Neural cell (in vitro differentiated cells): ENCODE data around the gene NUP50. TPM values are rescaled to one million over a fixed set of nuclear protein-coding genes. Genes with fewer than 3 reads are reported as not detected.
A peak's percentile ranks its signal among the peaks of the same experiment; 100 is the strongest.

Experiments
- H2AFZ ChIP-seq: fragments of 200-600, 300-800 bp; sonication (generic), shearing (Covaris generic); 2 replicates; pipeline ENCODE4 v1.6.0; 2014; ENCODE audit warnings: low read depth, mild to moderate bottlenecking, antibody characterized with exemption, low read length, moderate library complexity
- H3F3A ChIP-seq: fragments of 200-600 bp; shearing (Covaris generic); 2 replicates; pipeline ENCODE4 v1.6.1; 2016; ENCODE audit warnings: mild to moderate bottlenecking, moderate library complexity, mixed read lengths, antibody characterized with exemption, low read length; ENCODE audit not compliant: insufficient read depth, poor library complexity, severe bottlenecking
- H3K27ac ChIP-seq: fragments of 200-600, 300-800 bp; sonication (generic), shearing (Covaris generic); 2 replicates; pipeline ENCODE4 v1.5.1; 2014; ENCODE audit warnings: mild to moderate bottlenecking, low read length, moderate library complexity
- H3K27me3 ChIP-seq: fragments of 300-800, 200-600 bp; sonication (generic), shearing (Covaris generic); 2 replicates; pipeline ENCODE4 v1.6.0; 2014; ENCODE audit warnings: mild to moderate bottlenecking, low read depth, low read length, moderate library complexity; ENCODE audit not compliant: insufficient read depth
- H3K36me3 ChIP-seq: fragments of 300-800, 200-600 bp; sonication (generic), shearing (Covaris generic); 2 replicates; pipeline ENCODE4 v1.5.1; 2014; ENCODE audit warnings: mild to moderate bottlenecking, antibody characterized with exemption, low read length, moderate library complexity; ENCODE audit not compliant: insufficient read depth
- H3K4me2 ChIP-seq: fragments of 300-800, 200-600 bp; sonication (generic), shearing (Covaris generic); 2 replicates; pipeline ENCODE4 v1.6.0; 2014; ENCODE audit warnings: mild to moderate bottlenecking, low read length
- H3K4me3 ChIP-seq: fragments of 300-800, 200-600 bp; sonication (generic), shearing (Covaris generic); 2 replicates; pipeline ENCODE4 v1.5.1; 2014; ENCODE audit warnings: mild to moderate bottlenecking, low read length, moderate library complexity
- H3K79me2 ChIP-seq: fragments of 200-600 bp; shearing (Covaris generic); replicated peaks from 2 replicates; pipeline ENCODE4 v1.6.0; 2014; ENCODE audit warnings: mild to moderate bottlenecking, low read length, moderate library complexity; ENCODE audit not compliant: insufficient read depth
- H3K9ac ChIP-seq: fragments of 300-800, 200-600 bp; sonication (generic), shearing (Covaris generic); 2 replicates; pipeline ENCODE4 v1.6.1; 2016; ENCODE audit warnings: mild to moderate bottlenecking, low read length, mixed read lengths
- H3K9me2 ChIP-seq: fragments of 200-600 bp; shearing (Covaris generic); 2 replicates; pipeline ENCODE4 v1.6.1; 2016; ENCODE audit warnings: mild to moderate bottlenecking, low read length, mixed read lengths; ENCODE audit not compliant: insufficient read depth
- H3K9me3 ChIP-seq: fragments of 200-600, 300-800 bp; sonication (generic), shearing (Covaris generic); 2 replicates; pipeline ENCODE4 v1.6.1; 2016; ENCODE audit warnings: mild to moderate bottlenecking, mixed run types, low read length, moderate library complexity, mixed read lengths
- H4K20me1 ChIP-seq: fragments of 200-600 bp; shearing (Covaris generic); 2 replicates; pipeline ENCODE4 v1.6.1; 2016; ENCODE audit warnings: mild to moderate bottlenecking, mixed run types; ENCODE audit not compliant: insufficient read depth
- EP300 ChIP-seq: fragments of 450-650 bp; conservative IDR thresholded peaks from 2 replicates; pipeline ENCODE4 v1.6.1; 2014; ENCODE audit warnings: antibody characterized with exemption, mild to moderate bottlenecking, moderate library complexity; ENCODE audit not compliant: poor library complexity, severe bottlenecking
- EZH2 ChIP-seq: fragments of 200-600, 300-800 bp; shearing (Covaris generic), sonication (generic); IDR thresholded peaks from 2 replicates; pipeline ENCODE4 v1.6.1; 2014; ENCODE audit warnings: antibody characterized with exemption, low read length, borderline replicate concordance, mild to moderate bottlenecking; ENCODE audit not compliant: insufficient read depth, poor library complexity, severe bottlenecking
- MXI1 ChIP-seq: fragments of 450-650 bp; conservative IDR thresholded peaks from 2 replicates; pipeline ENCODE4 v1.6.1; 2014; ENCODE audit warnings: antibody characterized with exemption, mild to moderate bottlenecking; ENCODE audit not compliant: poor library complexity, severe bottlenecking
- POLR2AphosphoS5 ChIP-seq: IDR thresholded peaks from 2 replicates; pipeline ENCODE4 v1.6.1; 2012
- RAD21 ChIP-seq: fragments of 450-650 bp; conservative IDR thresholded peaks from 2 replicates; pipeline ENCODE4 v1.6.1; 2014; ENCODE audit warnings: antibody characterized with exemption, mild to moderate bottlenecking, moderate library complexity
- REST ChIP-seq: IDR thresholded peaks from 2 replicates; pipeline ENCODE4 v1.6.1; 2012; ENCODE audit warnings: borderline replicate concordance
- SMC3 ChIP-seq: fragments of 450-650 bp; conservative IDR thresholded peaks from 2 replicates; pipeline ENCODE4 v1.6.1; 2014; ENCODE audit warnings: antibody characterized with exemption, mild to moderate bottlenecking, moderate library complexity; ENCODE audit not compliant: poor library complexity
- TAF1 ChIP-seq: IDR thresholded peaks from 2 replicates; pipeline ENCODE4 v1.6.1; 2012; ENCODE audit warnings: low read depth
- polyA plus RNA-seq: library from polyadenylated mRNA; depleted of rRNA; stranded (reverse); fragments of >200 nt; gene quantifications from 2 replicates; pipeline ENCODE4 v1.2.3, GENCODE V29; 2014
- TF ChIP-seq, protein P1 (sequence below): fragments of 450-650 bp; IDR thresholded peaks from 2 replicates; pipeline ENCODE4 v1.5.1; 2014; ENCODE audit warnings: antibody characterized with exemption, mild to moderate bottlenecking, moderate library complexity; ENCODE audit not compliant: poor library complexity, severe bottlenecking

Gene NUP50
- polyA plus RNA-seq, 1 donor from 2014 or later = 38.7 TPM

DNA sequence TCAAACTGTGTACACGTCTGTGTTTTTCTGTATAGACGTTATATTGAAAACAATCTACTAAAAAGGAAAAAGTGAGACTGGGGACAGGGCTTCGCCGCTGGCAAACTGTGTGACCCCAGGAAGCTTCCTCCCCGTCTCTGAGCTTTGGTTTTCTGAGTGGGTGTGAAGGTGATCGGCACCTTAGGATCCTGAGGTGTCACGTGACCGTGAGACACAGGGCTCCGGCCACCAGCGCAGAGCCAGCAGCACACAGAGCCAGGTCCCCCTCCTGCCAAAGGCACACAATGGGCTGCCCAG lies 44.9 kb downstream of the NUP50 start:
- H3F3A ChIP-seq = no peaks in the 10 kb centered on the region
- peak overlapping the region; percentile 52 for H3K4me3 ChIP-seq
- H4K20me1 ChIP-seq = no peaks in the 10 kb centered on the region
- H2AFZ ChIP-seq = no peak overlapping the region
- H3K27ac ChIP-seq = peak overlapping the region; percentile 70
- no peaks in the 10 kb centered on the region for H3K36me3 ChIP-seq
- TF ChIP-seq TAF1 (no peak), MXI1 (no peak), POLR2AphosphoS5 (no peak), EP300 (no peak), REST (no peak), RAD21 (no peak), SMC3 (no peak)
- TF ChIP-seq, protein P1, sequence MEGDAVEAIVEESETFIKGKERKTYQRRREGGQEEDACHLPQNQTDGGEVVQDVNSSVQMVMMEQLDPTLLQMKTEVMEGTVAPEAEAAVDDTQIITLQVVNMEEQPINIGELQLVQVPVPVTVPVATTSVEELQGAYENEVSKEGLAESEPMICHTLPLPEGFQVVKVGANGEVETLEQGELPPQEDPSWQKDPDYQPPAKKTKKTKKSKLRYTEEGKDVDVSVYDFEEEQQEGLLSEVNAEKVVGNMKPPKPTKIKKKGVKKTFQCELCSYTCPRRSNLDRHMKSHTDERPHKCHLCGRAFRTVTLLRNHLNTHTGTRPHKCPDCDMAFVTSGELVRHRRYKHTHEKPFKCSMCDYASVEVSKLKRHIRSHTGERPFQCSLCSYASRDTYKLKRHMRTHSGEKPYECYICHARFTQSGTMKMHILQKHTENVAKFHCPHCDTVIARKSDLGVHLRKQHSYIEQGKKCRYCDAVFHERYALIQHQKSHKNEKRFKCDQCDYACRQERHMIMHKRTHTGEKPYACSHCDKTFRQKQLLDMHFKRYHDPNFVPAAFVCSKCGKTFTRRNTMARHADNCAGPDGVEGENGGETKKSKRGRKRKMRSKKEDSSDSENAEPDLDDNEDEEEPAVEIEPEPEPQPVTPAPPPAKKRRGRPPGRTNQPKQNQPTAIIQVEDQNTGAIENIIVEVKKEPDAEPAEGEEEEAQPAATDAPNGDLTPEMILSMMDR = no peak
- no peaks in the 10 kb centered on the region for H3K9me3 ChIP-seq
- H3K79me2 ChIP-seq = peaks cover 6% of the 10 kb centered on the region
- H3K9me2 ChIP-seq = no peaks in the 10 kb centered on the region
- peak overlapping the region; percentile 57 for H3K9ac ChIP-seq
- H3K4me2 ChIP-seq = no peak overlapping the region
- H3K27me3 ChIP-seq = no peaks in the 10 kb centered on the region

- Histone ChIP-seq H4K20me1 (no peaks in the 10 kb centered on the region), H2AFZ (no peak overlapping the region), H3K36me3 (no peaks in the 10 kb centered on the region), H3K4me2 (peak overlapping the region; percentile 17), H3K9me3 (no peaks in the 10 kb centered on the region), H3K4me3 (peak overlapping the region; percentile 52), H3K9ac (peak overlapping the region; percentile 57), H3K27me3 (no peaks in the 10 kb centered on the region), H3K79me2 (peaks cover 6% of the 10 kb centered on the region), H3K9me2 (no peaks in the 10 kb centered on the region), H3F3A (no peaks in the 10 kb centered on the region), H3K27ac (peak overlapping the region; percentile 70)
- TF ChIP-seq REST = peak; percentile 57
- TF ChIP-seq, protein P1 = peak; percentile 82
- TF ChIP-seq POLR2AphosphoS5 = peak; percentile 10
- peak; percentile 64 for TF ChIP-seq SMC3
- no peak for TF ChIP-seq EZH2
- TF ChIP-seq EP300 = peak; percentile 36
- peak; percentile 44 for TF ChIP-seq MXI1
- TF ChIP-seq TAF1 = no peak
- peak; percentile 51 for TF ChIP-seq RAD21
Observed at GRCh38 chr22:45208993-45209838, 45.5 kb downstream of the NUP50 start.
